GM18519 (cell line): ENCODE data around the gene CASP5.
"Not testable (repeated sequence)": the region's sequence is repeated elsewhere in the genome, so short reads cannot be mapped to it uniquely, and the experiment has no call there.

Experiments
- ATAC-seq: cut with Tn5 transposase; IDR thresholded peaks from one replicate; pipeline ENCODE4 v1.9.1; 2021; ENCODE audit warnings: mild to moderate bottlenecking, moderate library complexity; ENCODE audit not compliant: unreplicated experiment, low FRiP score

Gene CASP5

GRCh38 chr11:105023003-105023402, at the start of gene CASP5:
Gene CASP5, minus strand, starts transcription at chr11:105023168. Its CDS starts 32 bp downstream, at chr11:105023136.
- no peak for ATAC-seq

- ATAC-seq = not testable (repeated sequence)
Measured at GRCh38 chr11:105072080-105072479, 49.1 kb upstream of the CASP5 start.

GRCh38 chr11:105071089-105071732, 48.2 kb upstream of the CASP5 start:
- ATAC-seq = no peak

GRCh38 chr11:105070306-105070705, 47.3 kb upstream of the CASP5 start:
- no peak for ATAC-seq

GRCh38 chr11:105069749-105070148, 46.8 kb upstream of the CASP5 start:
- ATAC-seq = not testable (repeated sequence)

- not testable (repeated sequence) for ATAC-seq
Measured at GRCh38 chr11:105063245-105063941, 40.4 kb upstream of the CASP5 start.

GRCh38 chr11:105057432-105057831, 34.5 kb upstream of the CASP5 start:
- no peak for ATAC-seq

GRCh38 chr11:105056446-105056845, 33.5 kb upstream of the CASP5 start:
- no peak for ATAC-seq

- no peak for ATAC-seq
Measured at GRCh38 chr11:105054723-105055493, 31.9 kb upstream of the CASP5 start.

GRCh38 chr11:105052487-105052886, 29.5 kb upstream of the CASP5 start:
- ATAC-seq = no peak

- ATAC-seq = no peak
Measured at GRCh38 chr11:105051559-105051958, 28.6 kb upstream of the CASP5 start.

- no peak for ATAC-seq
Measured at GRCh38 chr11:105049481-105049880, 26.5 kb upstream of the CASP5 start.

GRCh38 chr11:105046898-105047579, 24.1 kb upstream of the CASP5 start:
- no peak for ATAC-seq

GRCh38 chr11:105045676-105046296, 22.8 kb upstream of the CASP5 start:
- ATAC-seq = no peak

- ATAC-seq = peak; percentile 99
Measured at GRCh38 chr11:105044557-105045524, 21.9 kb upstream of the CASP5 start, which contains the start of gene CARD16. Gene CARD16, minus strand, starts transcription at chr11:105045335. Its CDS starts 38 bp downstream, at chr11:105045297.

- no peak for ATAC-seq
Measured at GRCh38 chr11:105042178-105042577, 19.2 kb upstream of the CASP5 start.

GRCh38 chr11:105040703-105041102, 17.7 kb upstream of the CASP5 start:
- ATAC-seq = no peak

- peak; percentile 88 for ATAC-seq
Measured at GRCh38 chr11:105034813-105035620, 12.0 kb upstream of the CASP5 start, which contains the start of gene CASP1. Gene CASP1, minus strand, starts transcription at chr11:105035144. Its CDS starts 31 bp downstream, at chr11:105035113.
